Adrenal gland (tissue), 19 donors: ENCODE measurements around the gene S100A8. TPM values are rescaled to one million over a fixed set of nuclear protein-coding genes. Genes with fewer than 3 reads are reported as not detected.

ENCODE experiments used
- DNase-seq, 7 donors: peaks; one replicate each; pipeline ENCODE4 v3.0.0-alpha.2; 2019 to 2020
- H3K27ac ChIP-seq, 5 donors: fragments of 200-600 bp; sonication (generic) in 4 of 5; 1 replicate in 3 of 5; 2 replicates in 2 of 5; pipeline versions ENCODE4 v1.5.1 to v1.8.0; 2016 to 2020; ENCODE audit warnings: mild to moderate bottlenecking in 1 of 5
- H3K27me3 ChIP-seq: fragments of 200-600 bp; 2 replicates; pipeline ENCODE4 v1.8.0; 2021
- H3K36me3 ChIP-seq, 2 donors: fragments of 200-600 bp; replicated peaks in 1 of 2; 1 replicate in 1 of 2; 2 replicates in 1 of 2; pipeline versions ENCODE4 v1.5.1 to v1.8.0; 2018 to 2022
- H3K4me1 ChIP-seq, 2 donors: fragments of 200-600 bp; replicated peaks in 1 of 2; 1 replicate in 1 of 2; 2 replicates in 1 of 2; pipeline versions ENCODE4 v1.5.1 to v1.8.0; 2018 to 2021
- H3K4me3 ChIP-seq, 4 donors: fragments of 200-600 bp; sonication (generic) in 3 of 4; one replicate each; pipeline ENCODE4 v1.5.1; 2016 to 2018
- H3K9me3 ChIP-seq, 3 donors: fragments of 200-600 bp; sonication (generic) in 1 of 3; replicated peaks in 1 of 3; 1 replicate in 2 of 3; 2 replicates in 1 of 3; pipeline versions ENCODE4 v1.5.1 to v1.8.0; 2016 to 2021
- CTCF ChIP-seq, 6 experiments: fragments of 450-650 bp in 4 of 6; fragments of 200-600 bp in 2 of 6; sonication (generic) in 1 of 6; IDR thresholded peaks; 1 replicate in 5 of 6; 2 replicates in 1 of 6; pipeline versions ENCODE4 v1.5.1 to v1.8.0; 2016 to 2021; ENCODE audit warnings: antibody characterized with exemption in 6 of 6, mild to moderate bottlenecking in 2 of 6, moderate library complexity in 1 of 6
- POLR2A ChIP-seq, 2 donors: fragments of 450-650 bp; IDR thresholded peaks; one replicate each; pipeline ENCODE4 v1.6.1; 2017; ENCODE audit warnings: antibody characterized with exemption in 2 of 2, mild to moderate bottlenecking in 2 of 2, moderate library complexity in 1 of 2
- WGBS, 4 donors: extraction: QIAGEN DNeasy Blood & Tissue Kit in 2 of 4; methylation state at CpG; one replicate each; pipeline versions ENCODE4 v1.1.5 to v1.1.7; 2013 to 2017; 5-methylcytosine and 5-hydroxymethylcytosine counted together
- intact Hi-C, 2 donors: fragments of 100-400 bp; cut with DNase I; formaldehyde crosslinking; loops; one replicate each; pipeline versions ENCODE4 v1.14.1 to v1.15.0; 2022 to 2023
- long read RNA-seq, 10 donors: library from polyadenylated mRNA in 3 of 10; unstranded in 2 of 10; stranded (forward) in 1 of 10; transcript quantifications; one replicate each; pipeline ENCODE4 v2.0.0 and lab custom pipeline, GENCODE V29; 2021 to 2026
- polyA plus RNA-seq, 3 donors: library from polyadenylated mRNA; stranded (reverse); fragments of 200-250 nt in 2 of 3; fragments of 350-450 nt in 1 of 3; fragmentation: Illumina TruSeq in 1 of 3; extraction: RNeasy Lipid Tissue Mini Kit (QIAGEN cat#74804) in 1 of 3; gene quantifications; one replicate each; pipeline ENCODE4 v1.2.3, GENCODE V29; 2013 to 2014
- total RNA-seq, 9 donors: library from RNA; depleted of rRNA in 4 of 9; stranded (reverse); fragments of >200 nt in 4 of 9; fragments of 120-200 nt in 1 of 9; fragmentation: NEBNext Ultra II Directional in 1 of 9; extraction: Animal tissue kit (Norgen Biotek cat#: 25700) in 1 of 9; gene quantifications; one replicate each; pipeline versions ENCODE4 v1.1.0 to v1.2.4, GENCODE V29; 2013 to 2023
- donor health status: healthy with polysubstance abuse.
- donor health status: Bipolar disorder and iron deficiency.
- donor health status: DM: yes; HTN: yes; CAD: no.
- donor health status: DM: no; HTN: no; CAD: no.
- donor health status: DM: no; HTN: no; CAD: no.
- donor health status: DM: yes; HTN: yes; CAD: no.

Gene S100A8
- total RNA-seq (100 to 1,000 TPM in 2 of 9 donors, 10 to 100 TPM in 6, 1 to 10 TPM in 1; 3.4 to 257 (median 55.0) TPM), polyA plus RNA-seq (100 to 1,000 TPM in 2 of 3 donors, 10 to 100 TPM in 1; 27.6 to 231 (median 164) TPM)
- long read RNA-seq, donor 1, partial matches to known transcripts = 0 of 3 reads
- long read RNA-seq, donor 1, other reads (novel, unspliced or antisense) = 0 of 3 reads
- long read RNA-seq, donor 2, transcript S100A8-202 (3 exons, 523 nt) = major isoform, 7 of 11 reads
- long read RNA-seq, donor 2, partial matches to known transcripts = 0 of 11 reads
- long read RNA-seq, donor 2, other reads (novel, unspliced or antisense) = 0 of 11 reads
- long read RNA-seq, donor 3, partial matches to known transcripts = 0 of 1 reads
- long read RNA-seq, donor 3, other reads (novel, unspliced or antisense) = 0 of 1 reads
- long read RNA-seq, donor 4, transcript S100A8-202 (3 exons, 523 nt) = major isoform, 44 of 50 reads
- long read RNA-seq, donor 4, partial matches to known transcripts = 0 of 50 reads
- long read RNA-seq, donor 4, other reads (novel, unspliced or antisense) = 4 of 50 reads
- long read RNA-seq, donor 5, transcript S100A8-202 (3 exons, 523 nt) = major isoform, 51 of 56 reads
- long read RNA-seq, donor 5, partial matches to known transcripts = 0 of 56 reads
- long read RNA-seq, donor 5, other reads (novel, unspliced or antisense) = 4 of 56 reads
- long read RNA-seq, donor 6, transcript S100A8-202 (3 exons, 523 nt) = major isoform, 59 of 68 reads
- long read RNA-seq, donor 6, partial matches to known transcripts = 0 of 68 reads
- long read RNA-seq, donor 6, other reads (novel, unspliced or antisense) = 5 of 68 reads
- long read RNA-seq, donor 7, partial matches to known transcripts = 0 of 4 reads
- long read RNA-seq, donor 7, other reads (novel, unspliced or antisense) = 0 of 4 reads
- long read RNA-seq, donor 8, transcript S100A8-203 (2 exons, 717 nt) = minor isoform, 11 of 39 reads
- long read RNA-seq, donor 8, transcript S100A8-202 (3 exons, 523 nt) = major isoform, 28 of 39 reads
- long read RNA-seq, donor 8, partial matches to known transcripts = 0 of 39 reads
- long read RNA-seq, donor 8, other reads (novel, unspliced or antisense) = 0 of 39 reads
- long read RNA-seq, donor 9, transcript S100A8-202 (3 exons, 523 nt) = major isoform, 5 of 8 reads
- long read RNA-seq, donor 9, partial matches to known transcripts = 0 of 8 reads
- long read RNA-seq, donor 9, other reads (novel, unspliced or antisense) = 0 of 8 reads
- long read RNA-seq, donor 10, partial matches to known transcripts = 0 of 4 reads
- long read RNA-seq, donor 10, other reads (novel, unspliced or antisense) = 0 of 4 reads

GRCh38 chr1:153390938-153391710 is at the start of gene S100A8:
Gene S100A8 (minus strand): TSS chr1:153391073. CDS start chr1:153390535, 538 bp downstream.
- WGBS, 4 donors = 44 to 70% (median 65%) methylated on average over 6 to 7 of the region's 7 CpGs
- Histone ChIP-seq H3K9me3 (no peaks in the 10 kb centered on the region), H3K27me3 (no peaks in the 10 kb centered on the region), H3K4me3 (no peak within 1 kb of the TSS), H3K27ac (peak within 1 kb of the TSS in 1 of 5 donors; percentile 29), H3K4me1 (no peaks in the 10 kb centered on the region), H3K36me3 (no peaks in the 10 kb centered on the region)
- TF ChIP-seq CTCF (IDR thresholded peaks at IDR 0.05) (no peak), POLR2A (IDR thresholded peaks at IDR 0.05) (no peak)
- DNase-seq = peak; percentile 37 to 81 (median 56)
- intact Hi-C loops = no loop called here

- no peak for TF ChIP-seq CTCF (IDR thresholded peaks at IDR 0.05)
- no peak overlapping the region for H3K4me3 ChIP-seq
- H3K9me3 ChIP-seq = no peaks in the 10 kb centered on the region
- H3K27ac ChIP-seq = no peak overlapping the region
- H3K4me1 ChIP-seq = peaks cover 0 to 5% of the 10 kb centered on the region in 2 donors
- intact Hi-C loops = no loop called here
- H3K36me3 ChIP-seq = no peaks in the 10 kb centered on the region
- H3K27me3 ChIP-seq = no peaks in the 10 kb centered on the region
- no peak for DNase-seq
Observed at GRCh38 chr1:153439273-153439672, 48.4 kb upstream of the S100A8 start.

- no peak overlapping the region for H3K4me3 ChIP-seq
- H3K9me3 ChIP-seq = no peaks in the 10 kb centered on the region
- 56 to 97% (median 77%) methylated on average over 3 to 7 of the region's 7 CpGs for WGBS, 4 donors
- no peaks in the 10 kb centered on the region for H3K27me3 ChIP-seq
- H3K4me1 ChIP-seq = peaks cover 0 to 5% of the 10 kb centered on the region in 2 donors
- H3K27ac ChIP-seq = no peak overlapping the region
- TF ChIP-seq POLR2A (IDR thresholded peaks at IDR 0.05) (no peak), CTCF (IDR thresholded peaks at IDR 0.05) (no peak)
- no peaks in the 10 kb centered on the region for H3K36me3 ChIP-seq
- DNase-seq = no peak
- intact Hi-C loops = no loop called here
Observed at GRCh38 chr1:153438599-153438998, 47.7 kb upstream of the S100A8 start.
